Activated T-cell treated with anti-CD3 and anti-CD28 coated beads for 1 hour (primary cell): ENCODE data around the gene ZNF804A.

Experiments
- DNase-seq: peaks from one replicate; pipeline ENCODE4 v3.0.0-alpha.2; 2020; ENCODE audit warnings: low read depth

ZNF804A gene

DNA sequence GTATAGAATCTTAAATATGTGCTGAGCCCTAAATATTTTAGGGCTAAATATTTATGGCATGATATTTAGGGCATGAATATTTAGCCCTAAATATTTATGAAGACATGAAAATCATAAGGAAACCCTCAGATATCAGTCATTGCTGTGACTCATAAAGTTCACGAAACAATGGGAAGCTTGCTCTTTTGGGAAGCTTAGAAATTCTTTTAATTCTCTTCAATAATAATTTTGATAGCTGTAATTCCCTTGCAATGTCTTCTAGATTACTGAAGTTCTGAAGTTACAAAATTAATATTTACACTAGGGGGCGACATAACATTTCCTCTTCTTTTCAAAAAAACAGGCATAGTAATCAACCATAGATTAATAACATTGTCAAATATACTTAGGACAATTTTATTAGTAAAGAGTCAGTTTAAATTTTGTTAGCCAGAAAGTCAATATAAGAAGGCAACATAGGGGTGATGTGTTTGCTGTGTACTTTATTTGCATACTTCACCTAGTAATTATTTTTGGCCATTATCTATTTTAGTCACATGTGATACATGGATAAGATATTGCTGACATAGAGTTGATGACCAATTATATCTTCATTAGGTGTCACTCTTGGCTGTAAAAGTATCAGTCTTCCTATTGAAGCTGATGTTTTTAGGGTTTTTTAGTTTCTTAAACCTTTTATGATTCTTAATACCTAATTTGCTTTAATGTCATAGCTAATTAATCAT is 13.2 kb downstream of the ZNF804A start:
- DNase-seq = no peak

DNA sequence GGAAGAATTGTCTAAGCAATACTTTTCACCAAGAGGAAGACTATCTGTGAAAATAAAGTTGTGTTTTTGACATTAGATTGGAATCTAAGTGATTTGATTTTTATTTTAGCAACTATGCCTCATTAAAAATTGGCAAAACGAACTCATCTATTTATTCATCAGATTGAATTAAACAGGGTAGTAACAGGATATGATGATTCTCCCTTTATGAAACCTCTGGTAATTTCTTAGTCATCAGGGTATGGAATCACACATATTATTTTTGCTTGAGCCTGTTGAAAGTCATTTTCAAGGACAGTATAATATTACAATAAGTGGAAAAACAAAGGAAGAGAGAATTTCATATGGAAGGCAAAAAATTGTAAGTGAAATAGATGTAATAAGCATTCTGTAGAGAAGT is 22.0 kb downstream of the ZNF804A start:
- no peak for DNase-seq

DNA sequence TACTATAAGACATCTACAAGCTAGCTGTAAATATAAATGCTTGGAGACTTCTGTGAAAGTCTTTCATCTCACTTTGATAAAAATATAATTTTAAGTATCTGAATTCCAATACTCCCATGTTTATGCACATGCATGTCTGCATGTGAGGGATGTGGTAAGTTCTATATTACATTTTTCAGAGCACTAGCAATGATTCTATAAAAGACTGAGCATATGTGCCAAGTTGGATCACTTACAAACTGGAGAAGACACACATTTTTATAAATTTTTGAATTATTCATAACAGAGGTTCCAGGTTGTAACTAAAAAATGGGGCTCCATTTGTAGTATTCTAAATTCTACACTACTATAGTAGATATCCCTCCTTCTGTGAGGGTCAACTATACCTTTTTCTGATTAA is 26.0 kb downstream of the ZNF804A start:
- no peak for DNase-seq

DNA sequence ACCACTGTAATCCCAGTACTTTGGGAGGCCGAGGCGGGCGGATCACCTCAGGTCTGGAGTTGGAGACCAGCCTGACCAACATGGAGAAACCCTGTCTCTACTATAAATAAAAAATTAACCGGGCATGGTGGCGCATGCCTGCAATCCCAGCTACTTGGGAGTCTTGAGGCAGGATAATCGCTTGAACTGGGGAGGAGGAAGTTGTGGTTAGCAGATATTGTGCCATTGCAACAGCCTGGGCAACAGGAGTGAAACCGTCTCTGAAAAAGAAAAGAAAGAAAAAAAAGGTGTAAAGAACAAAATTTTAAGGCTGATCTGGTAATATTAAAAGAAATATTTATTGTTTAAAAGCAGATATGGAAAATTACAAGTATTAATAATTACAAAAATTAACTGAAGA is 29.7 kb downstream of the ZNF804A start:
- DNase-seq = no peak

DNA sequence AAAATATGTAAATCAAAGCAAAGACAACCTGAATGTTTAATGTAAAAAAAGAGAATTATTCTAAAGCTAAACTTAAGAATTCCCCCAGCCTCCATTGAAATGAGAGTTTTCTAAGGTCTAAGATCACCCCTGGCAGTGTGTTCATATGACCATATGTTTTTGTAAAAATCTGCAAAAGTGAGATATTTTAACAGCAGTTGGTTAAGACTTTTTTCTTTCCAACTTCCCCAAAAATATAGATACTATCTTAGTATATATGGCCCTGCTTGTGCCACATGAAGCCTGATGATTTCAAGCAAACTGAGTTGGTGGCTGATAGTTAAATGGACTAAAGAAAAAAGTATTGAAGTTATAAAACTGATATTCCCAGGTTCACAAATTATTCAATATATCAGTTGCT is 35.4 kb downstream of the ZNF804A start:
- DNase-seq = no peak

DNA sequence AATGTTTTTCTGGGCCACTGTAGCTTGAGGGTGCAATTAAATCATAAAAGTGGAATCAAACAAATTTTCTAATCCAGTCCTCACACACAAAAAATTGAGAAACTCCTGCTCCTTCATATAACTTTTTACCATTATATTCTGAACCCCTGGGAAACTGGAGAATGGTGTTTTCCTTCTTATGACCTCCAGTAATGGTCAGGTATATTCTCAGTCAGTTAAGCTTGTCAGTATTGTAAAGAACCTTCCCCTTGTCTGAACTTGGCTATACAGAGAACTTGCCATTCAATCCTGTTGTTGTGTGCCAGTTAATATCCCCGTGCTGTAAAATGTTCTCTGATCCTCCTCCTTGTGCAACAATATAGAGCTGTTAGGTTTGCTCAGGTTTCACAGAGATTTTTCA is 39.5 kb downstream of the ZNF804A start:
- DNase-seq = no peak

DNA sequence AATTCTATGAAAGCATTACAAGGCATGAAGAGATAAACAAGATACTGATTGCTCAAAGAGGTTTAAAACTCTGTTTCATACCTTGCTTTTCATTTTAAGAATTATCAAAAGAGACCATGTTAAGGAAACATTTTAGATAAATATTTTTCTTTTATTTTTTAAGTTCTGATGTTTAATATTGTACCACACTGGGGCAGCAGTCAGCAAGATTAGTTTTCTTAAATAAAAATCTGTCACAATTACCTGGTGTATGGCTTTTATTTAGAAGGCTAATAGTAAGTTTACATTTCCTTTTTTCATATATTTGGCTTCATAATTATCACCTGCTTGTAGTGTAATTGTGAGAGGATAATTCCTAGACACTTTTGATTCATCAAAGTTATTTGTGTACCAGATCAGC is 46.4 kb downstream of the ZNF804A start:
- no peak for DNase-seq

DNA sequence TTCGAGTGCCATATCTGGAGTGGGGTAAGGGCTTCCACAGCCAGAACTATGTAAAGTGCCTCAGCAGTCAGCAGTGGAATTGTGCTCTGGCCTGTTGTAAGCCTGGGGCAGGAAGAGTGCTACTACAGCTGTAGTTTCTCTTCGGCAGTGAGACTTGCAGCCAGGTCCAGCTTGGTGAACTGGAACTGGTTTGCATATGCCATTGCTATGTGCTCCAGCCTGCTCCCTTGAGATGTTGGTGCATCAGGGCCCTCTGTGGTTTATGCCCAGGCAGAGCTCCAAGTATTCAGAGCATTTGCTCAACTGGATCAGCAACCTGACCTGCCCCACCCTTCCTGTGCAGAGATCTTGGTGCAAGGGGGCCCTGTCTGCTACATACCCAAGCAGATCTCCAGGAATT is 47.8 kb downstream of the ZNF804A start:
- no peak for DNase-seq

DNA sequence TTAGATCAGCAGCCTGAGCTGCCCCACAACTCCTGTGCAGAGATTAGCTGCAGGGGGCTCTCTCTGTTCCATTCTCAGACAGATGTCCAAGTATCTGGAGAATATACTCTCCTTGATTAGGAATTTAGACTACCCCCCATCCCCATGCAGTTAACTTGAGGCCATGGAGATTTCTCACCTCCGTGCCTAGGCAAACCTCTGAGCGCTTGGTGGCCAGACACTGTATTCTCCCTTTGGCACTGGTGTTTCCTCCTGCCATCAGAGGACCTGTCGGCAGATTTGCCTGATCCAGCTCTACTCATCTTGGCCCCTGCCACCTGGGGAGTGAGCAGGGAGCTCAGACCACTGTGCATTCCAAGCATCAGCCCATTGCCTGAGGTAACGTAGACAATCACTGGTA is 48.3 kb downstream of the ZNF804A start:
- DNase-seq = no peak

DNA sequence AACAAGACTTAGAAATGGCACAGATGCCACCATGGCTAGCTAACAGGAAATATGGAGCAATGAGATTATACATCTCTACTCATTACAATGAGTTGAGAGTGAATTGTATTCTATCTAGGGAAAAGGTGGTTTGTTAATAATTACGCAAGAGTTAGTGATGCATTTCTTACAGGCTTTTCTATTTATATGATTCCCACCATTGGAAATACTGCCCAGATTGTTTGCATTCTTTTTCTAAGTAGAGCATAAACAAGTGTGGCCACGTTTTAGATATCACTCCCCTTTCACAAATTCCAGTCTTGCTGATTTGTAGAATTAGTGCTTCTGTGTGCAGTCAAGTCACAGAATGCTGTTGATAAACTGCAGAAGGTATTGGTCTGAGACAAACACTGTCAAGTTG is 56.6 kb downstream of the ZNF804A start:
- no peak for DNase-seq

DNA sequence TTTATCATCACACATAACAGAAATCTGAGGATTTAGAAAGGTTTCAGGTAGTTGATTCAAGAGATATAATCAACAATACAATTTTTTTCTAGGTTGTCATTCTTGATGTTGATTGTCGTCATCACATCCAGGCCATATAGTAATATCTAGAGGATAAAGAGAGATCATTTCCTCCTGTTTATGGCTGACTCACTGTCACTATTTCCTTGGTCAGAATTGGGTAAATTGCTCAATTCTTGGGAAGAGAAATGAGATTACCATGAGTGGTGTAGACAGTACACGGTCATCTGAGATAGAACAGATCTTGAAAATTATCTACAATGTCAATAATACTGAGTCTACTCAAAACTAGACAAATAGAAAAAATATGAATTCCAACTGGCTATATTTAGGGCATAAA is 78.8 kb downstream of the ZNF804A start:
- no peak for DNase-seq

DNA sequence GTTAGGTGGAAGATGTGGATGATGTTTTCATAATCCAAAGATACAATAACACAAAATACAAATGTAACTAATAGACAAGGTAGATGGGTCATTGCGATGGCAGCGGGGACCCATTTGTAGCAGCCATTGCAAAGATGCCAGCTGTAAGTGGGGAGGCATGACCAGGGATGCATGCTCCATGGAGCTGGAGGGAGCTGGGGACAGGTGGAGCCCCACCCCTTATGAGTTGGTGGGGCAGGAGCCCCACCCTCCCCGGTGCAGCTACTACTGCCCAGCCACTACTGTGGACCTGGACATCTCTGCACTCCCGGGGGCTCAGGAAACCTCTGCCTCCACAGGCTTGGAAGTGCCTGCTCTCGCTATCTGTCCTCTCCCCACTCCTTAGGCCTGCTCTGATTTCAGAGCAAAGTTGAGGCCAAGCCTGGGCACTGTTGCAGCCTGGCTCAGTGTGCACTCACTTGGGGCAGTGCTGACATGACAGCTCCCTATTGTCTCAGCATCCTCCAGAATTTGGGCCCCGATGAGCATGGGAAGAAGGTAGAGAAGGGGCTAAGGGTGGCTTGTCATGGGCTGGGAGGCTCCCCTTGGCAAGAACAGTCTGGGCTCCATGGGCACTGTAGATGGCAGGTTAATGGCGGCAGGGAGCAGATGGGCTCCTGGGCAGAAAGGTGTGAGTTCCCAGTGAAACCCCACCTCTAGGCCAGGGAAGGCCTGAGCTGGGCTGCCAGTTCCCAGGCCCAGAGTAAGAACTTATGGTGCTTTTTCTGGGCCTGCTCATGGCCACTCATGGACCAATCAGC is 81.1 kb downstream of the ZNF804A start:
- no peak for DNase-seq

DNA sequence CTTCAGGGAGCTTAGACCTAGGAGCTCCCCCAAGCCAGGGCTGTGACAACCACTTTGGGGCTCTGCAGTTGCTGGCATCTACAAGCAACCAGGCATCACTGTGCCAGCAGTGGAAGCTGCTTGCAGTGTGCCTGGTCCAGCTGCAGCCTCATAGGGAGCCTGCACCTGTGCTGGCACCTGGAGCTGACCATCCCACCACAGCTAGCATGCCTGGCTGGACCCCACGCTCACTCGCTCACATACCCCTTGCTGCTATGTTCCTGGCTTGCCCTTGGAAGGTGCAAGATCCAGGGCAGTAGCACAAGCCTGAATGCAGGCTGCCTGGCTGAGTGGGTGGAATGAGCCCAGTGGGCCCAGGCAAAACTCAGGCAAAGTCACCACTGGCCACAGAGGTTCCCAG is 82.5 kb downstream of the ZNF804A start:
- no peak for DNase-seq

DNA sequence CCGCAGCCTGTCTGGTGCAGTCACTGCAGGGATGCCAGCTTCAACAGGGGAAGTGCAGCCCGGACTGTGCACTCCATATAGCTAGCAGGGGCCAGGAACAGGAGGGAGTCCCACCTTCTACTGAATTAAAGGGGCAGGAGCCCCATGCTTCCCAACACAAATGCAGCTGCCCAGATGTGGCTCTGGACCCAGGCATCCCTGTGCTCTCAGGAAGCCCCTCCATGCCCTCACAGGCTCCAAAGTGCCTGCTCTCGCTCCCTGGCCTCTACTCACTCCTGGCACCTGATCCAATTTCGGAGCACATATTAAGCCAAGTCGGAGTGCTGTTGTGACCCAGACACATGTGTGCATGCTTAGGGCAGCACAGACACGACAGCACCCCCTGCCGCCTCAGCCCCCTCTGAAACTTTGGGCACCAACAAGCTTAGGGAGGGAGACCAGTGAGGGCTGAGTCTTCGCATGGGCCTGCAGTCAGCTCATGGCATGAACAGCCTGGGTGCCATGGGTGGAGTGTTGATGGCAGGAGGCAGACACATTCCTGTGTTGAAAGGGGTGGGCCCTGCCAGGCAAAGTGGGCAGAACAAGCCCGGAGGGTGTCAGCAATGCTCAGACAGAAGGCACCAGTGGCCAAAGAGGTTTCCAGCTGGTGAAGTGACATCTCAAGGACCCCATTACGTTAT is 83.5 kb downstream of the ZNF804A start:
- no peak for DNase-seq

DNA sequence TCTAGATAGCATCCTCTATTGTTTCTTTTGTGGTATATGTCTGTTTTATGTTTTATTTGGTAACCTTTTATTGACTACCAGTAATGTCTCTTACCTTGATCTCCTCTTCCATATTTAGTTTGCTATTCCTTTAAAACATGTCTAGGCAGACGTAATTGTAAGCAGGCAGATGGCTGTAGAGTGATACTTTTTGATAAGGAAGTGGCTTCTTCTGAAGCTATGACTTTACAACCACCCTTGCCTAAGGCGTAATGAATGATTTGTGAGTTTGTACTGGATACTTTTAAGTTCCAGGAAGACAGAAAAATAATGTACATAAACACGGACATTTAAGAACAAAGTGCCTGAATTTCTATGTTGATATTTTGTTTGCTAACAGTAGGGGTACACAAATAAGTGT is 85.6 kb downstream of the ZNF804A start:
- DNase-seq = no peak

DNA sequence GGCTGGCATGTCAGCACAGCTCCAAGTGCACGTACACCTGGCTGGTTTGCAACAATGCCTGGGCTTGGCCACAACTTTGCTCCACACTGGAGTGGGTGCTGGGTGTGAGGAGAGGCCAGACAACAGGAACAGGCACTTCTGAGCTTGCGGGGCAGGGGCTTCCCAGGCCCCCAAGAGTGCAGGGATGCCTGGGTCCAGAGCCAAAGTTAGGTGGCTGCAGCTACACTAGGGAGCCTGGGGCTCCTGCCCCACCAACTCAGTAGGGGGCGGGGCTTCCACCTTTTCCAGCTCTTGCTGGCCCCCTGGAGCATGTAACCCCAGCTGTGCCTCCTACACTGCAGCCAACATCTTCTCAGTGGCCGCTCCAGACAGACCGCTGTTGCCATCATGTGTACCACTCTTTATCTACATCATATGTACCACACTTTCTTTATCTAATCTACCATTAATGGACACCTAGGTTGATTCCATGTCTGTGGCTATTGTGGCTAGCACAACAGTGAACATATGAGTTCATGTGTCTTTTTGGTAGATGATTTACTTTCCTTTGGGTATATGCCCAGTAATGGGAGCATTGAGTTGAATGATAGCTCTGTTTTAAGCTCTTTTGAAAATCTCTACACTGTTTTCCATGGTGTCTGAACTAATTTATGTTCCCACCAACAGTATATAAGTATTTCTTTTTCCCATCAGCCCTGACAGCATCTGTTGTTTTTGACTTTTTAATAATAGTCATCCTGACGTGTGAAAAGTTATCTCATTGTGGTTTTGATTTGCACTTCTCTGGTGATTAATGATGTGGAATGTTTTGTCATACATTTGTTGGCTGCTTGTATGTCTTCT is 87.9 kb downstream of the ZNF804A start:
- no peak for DNase-seq

DNA sequence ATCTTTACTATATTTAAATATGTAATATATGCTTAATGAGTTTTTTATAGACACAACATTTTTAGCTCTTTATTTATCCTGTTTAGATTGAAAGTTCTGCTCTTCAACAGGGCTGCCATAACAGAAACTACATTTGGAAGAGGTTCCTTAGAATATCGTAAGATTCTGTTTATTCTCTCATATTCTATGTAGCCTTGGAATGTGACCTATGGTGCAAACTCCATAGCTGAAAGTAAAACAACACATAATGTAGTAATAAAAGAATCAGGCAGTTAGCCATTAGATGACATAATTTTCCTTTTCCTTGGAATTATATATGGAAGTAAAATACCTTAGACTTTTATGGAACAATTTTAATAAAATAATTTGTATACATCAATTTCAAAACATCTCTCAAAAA is 91.3 kb downstream of the ZNF804A start:
- no peak for DNase-seq

DNA sequence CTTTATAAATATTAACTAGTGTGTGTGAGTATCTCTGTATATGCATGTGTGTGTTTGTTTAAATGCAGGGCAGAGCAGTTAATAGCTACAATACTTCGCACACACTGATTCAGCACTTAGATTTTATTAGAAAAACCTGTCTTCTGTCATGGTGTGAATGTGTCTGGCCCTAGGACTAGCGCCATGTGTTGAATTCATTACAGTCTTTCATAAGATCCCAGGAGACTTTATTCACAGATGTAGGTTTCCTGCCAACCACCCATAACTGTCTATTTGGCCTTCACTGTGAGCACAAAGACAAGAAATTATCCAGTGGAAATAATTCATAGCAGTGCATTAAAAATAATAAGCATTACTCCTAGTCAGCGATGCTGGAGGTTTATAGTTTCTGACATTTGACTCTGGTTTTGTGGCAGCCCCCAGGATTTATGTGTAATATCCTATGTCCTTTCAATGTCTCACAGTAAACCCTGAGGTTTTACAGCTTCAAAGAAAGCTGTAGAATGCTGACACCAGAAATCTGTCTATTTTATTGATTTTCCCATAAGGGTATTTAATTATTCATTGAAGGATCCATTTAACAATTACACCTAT is 93.9 kb downstream of the ZNF804A start:
- no peak for DNase-seq

DNA sequence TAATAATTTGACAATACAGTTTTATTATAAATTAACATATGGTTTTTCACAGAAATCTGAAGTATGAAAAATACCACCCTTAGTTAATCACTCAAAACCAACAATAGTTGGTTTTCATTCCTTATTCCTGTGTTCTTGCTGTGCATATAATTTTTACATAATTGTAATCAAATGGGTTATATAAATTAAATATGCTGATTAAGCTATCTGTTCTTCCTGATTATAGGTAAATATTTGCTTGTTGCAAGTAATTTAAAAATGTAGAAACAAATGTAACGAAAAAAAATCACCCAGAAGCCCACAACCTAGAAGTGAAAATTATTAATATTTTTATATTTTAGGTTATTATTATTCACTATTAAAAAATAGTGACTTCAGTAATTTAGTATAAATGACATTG is 98.3 kb downstream of the ZNF804A start:
- no peak for DNase-seq

DNA sequence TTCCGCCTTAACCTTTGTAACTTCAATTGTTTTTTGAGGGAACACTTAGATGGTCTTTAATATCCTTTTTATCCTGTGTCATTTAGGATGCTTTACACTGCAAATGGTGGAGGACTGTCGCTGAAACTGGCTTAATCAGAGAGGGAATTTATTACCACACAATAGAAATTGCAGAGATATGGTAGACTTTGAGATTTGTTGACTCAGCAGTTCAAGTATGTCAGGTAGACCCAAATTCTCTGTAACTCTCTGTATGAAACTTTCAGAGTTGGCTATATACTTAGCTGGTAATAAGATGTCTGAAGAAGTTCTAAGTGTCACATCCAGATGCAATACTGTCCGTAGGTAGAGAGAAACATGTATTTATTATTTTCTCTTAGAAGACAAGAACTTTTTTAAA is 100.1 kb downstream of the ZNF804A start:
- no peak for DNase-seq

DNA sequence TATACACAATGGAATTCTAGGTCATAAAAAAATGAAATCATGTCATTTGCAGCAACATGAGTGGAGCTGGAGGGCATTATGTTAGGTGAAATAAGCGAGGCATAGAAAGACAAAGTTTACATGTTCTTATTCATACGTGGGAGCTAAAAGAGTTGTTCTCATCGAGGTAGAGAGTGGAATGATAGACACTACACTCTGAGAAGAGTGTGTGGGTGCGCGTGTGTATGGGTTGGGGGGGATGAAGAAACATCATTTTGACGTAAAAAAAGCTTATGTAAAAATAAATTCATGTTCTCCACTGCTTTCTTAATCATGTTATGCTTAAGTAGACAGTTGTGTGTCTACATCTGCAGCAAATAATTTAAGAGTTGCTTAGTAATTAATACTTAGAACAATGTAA is 123.6 kb downstream of the ZNF804A start:
- no peak for DNase-seq

DNA sequence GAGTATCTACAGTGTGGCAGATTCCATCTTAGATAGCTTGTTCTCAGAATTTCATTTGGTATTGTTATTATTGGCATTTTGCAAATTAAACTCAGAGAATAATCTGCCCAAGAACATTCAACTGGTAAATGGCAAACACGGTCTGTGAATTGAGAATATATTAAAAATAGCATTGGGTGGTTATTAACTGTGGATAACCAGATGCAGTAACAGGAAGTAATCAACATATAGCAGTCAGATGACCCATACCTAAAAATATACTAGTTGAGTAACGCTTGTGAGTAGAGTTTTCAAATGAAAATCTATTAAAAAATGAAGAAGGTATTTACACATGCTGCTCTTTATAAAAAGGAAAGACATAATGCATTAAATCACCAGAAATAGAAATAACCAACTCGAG is 129.5 kb downstream of the ZNF804A start:
- no peak for DNase-seq
